Measurements from ENCODE around the gene FAM9C. TPM values are rescaled to one million over a fixed set of nuclear protein-coding genes. Genes with fewer than 3 reads are reported as not detected.
"Not testable (repeated sequence)": the region's sequence is repeated elsewhere in the genome, so short reads cannot be mapped to it uniquely, and the experiment has no call there.

Gene FAM9C
- total RNA-seq, 1 donor from 2014 or later: 0.26 TPM

GRCh38 chrX:13076176-13076961 lies 31.9 kb upstream of the FAM9C start:
- DNase-seq (ENCODE audit: low spot score): no peak

- DNase-seq (ENCODE audit: low spot score): no peak
Observed at GRCh38 chrX:13074297-13075262, 30.2 kb upstream of the FAM9C start.

- DNase-seq (ENCODE audit: low spot score): no peak
Observed at GRCh38 chrX:13069771-13070416, 25.5 kb upstream of the FAM9C start.

- DNase-seq (ENCODE audit: low spot score): no peak
Observed at GRCh38 chrX:13068651-13069050, 24.2 kb upstream of the FAM9C start.

GRCh38 chrX:13067773-13068172 lies 23.4 kb upstream of the FAM9C start:
- DNase-seq (ENCODE audit: low spot score): no peak

GRCh38 chrX:13066391-13066790 lies 22.0 kb upstream of the FAM9C start:
- no peak for DNase-seq (ENCODE audit: low spot score)

GRCh38 chrX:13064599-13065143 lies 20.3 kb upstream of the FAM9C start:
- DNase-seq (ENCODE audit: low spot score): no peak

GRCh38 chrX:13063124-13063523 lies 18.7 kb upstream of the FAM9C start:
- not testable (repeated sequence) for DNase-seq (ENCODE audit: low spot score)

GRCh38 chrX:13062331-13062730 lies 17.9 kb upstream of the FAM9C start:
- DNase-seq (ENCODE audit: low spot score): not testable (repeated sequence)

GRCh38 chrX:13061215-13061708 lies 16.8 kb upstream of the FAM9C start:
- DNase-seq (ENCODE audit: low spot score): not testable (repeated sequence)

- no peak for DNase-seq (ENCODE audit: low spot score)
Observed at GRCh38 chrX:13059637-13060499, 15.4 kb upstream of the FAM9C start.

GRCh38 chrX:13055486-13055885 lies 11.1 kb upstream of the FAM9C start:
- DNase-seq (ENCODE audit: low spot score): no peak

- DNase-seq (ENCODE audit: low spot score): no peak
Observed at GRCh38 chrX:13053171-13053570, 8.8 kb upstream of the FAM9C start.

- DNase-seq (ENCODE audit: low spot score): no peak
Observed at GRCh38 chrX:13051529-13052172, 7.2 kb upstream of the FAM9C start.

GRCh38 chrX:13051167-13051528 lies 6.7 kb upstream of the FAM9C start:
- no peak for DNase-seq (ENCODE audit: low spot score)

- no peak for DNase-seq (ENCODE audit: low spot score)
Observed at GRCh38 chrX:13050151-13050550, 5.7 kb upstream of the FAM9C start.

- DNase-seq (ENCODE audit: low spot score): no peak
Observed at GRCh38 chrX:13048280-13048679, 3.9 kb upstream of the FAM9C start.

GRCh38 chrX:13047759-13048158 lies 3.3 kb upstream of the FAM9C start:
- DNase-seq (ENCODE audit: low spot score): no peak

- DNase-seq (ENCODE audit: low spot score): no peak
Observed at GRCh38 chrX:13046141-13046855, 1.9 kb upstream of the FAM9C start.

- no peak for DNase-seq (ENCODE audit: low spot score)
Observed at GRCh38 chrX:13043938-13044337, 482 bp downstream of the FAM9C start.
